G401.6 (cell line): ENCODE data around the gene CDO1.
A peak's percentile ranks its signal among the peaks of the same experiment; 100 is the strongest.

ENCODE experiments used
- FAIRE-seq: peaks from 2 replicates; lab custom pipeline; 2012; peaks lifted over from hg19 to GRCh38; lab: Jason Lieb, UNC

The CDO1 gene

DNA sequence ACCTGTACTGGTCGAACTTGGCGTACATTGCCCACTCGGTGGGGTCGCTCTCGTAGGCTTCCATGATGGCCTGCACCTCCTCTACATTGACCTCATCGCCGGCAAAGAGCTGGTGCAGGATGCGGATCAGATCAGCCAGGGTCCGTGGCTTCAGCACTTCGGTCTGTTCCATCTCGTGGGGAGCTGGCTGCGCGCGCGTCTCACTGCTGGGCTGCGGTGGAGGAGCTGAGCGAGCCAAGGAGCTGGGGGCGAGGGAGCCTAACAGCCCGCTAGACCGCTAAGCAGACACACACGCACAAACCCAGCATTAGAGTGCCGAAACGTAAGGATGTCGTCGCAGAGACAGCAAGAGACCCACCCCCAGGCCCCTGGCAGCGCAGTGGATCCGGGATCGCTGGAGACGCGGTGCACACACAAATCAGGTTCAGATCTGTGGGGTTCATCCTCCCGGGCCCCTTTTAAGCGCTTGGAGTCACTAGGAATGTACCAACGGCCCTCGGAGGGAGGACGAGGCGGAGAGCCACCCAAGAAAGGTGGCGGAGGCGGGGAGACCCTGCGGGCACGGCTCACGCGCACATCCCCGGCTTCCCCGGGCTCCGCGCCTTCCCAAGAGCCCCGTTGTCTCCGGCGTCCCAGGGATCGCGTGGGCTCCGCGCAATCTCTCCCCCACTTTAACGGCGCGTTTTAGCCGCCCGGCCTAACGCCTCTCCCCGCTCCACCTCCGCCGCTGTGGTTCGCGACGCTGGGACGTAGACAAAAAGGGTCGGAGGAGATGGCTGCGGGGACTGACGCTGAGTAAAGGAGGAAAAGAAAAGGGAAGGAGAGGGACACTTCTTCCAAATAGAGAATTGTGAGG, at the start of gene CDO1:
Gene CDO1 (minus strand): TSS at position 434 of the 856 bp plus-strand sequence. CDS start 262 bp downstream, at position 172.
- FAIRE-seq: no peak

- no peak for FAIRE-seq
These were observed 42.9 kb upstream of the CDO1 start for GRCh38 chr5:115859378-115859777.

DNA sequence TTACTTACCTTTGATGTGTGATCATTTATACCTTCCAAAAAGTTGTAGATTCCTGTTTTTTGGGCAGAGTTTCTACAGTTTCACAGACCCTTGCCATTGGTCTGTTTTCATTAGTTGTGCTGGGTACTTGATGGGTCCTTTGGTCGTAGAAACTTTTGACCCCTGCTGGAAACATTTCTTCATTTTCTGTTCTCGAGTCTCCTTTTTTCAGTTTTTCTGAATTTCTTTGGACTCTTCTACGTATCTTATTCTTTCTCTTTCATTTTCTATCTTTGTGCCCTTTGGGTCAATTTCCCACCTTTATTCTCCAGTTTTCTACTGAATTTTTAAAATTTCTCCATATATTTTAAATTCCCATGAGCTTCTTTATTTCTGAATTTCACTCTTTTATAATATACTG, 41.9 kb upstream of the CDO1 start:
- FAIRE-seq: no peak

- FAIRE-seq: no peak
These were observed 41.3 kb upstream of the CDO1 start for GRCh38 chr5:115857626-115858349.

GRCh38 chr5:115857057-115857479, 40.6 kb upstream of the CDO1 start:
- FAIRE-seq: no peak

DNA sequence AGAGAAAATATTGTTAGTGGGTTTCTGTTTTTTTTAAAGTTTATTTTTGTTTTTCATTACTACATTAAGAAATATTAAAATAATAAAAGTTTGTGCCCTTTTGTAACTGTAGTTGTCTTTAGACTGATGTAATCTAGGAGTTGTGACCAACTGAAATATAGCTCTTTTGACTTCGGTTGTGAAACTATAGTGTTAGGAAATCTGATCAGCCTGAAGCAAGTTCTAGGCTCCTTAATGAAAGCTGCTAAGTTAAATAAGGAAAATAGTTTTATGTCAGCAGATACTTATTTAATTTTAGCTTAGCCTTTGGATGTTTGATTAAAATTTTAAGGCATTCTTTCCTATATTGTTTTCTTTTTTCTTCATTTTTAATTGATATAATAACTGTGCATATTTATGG, 39.5 kb upstream of the CDO1 start:
- no peak for FAIRE-seq

DNA sequence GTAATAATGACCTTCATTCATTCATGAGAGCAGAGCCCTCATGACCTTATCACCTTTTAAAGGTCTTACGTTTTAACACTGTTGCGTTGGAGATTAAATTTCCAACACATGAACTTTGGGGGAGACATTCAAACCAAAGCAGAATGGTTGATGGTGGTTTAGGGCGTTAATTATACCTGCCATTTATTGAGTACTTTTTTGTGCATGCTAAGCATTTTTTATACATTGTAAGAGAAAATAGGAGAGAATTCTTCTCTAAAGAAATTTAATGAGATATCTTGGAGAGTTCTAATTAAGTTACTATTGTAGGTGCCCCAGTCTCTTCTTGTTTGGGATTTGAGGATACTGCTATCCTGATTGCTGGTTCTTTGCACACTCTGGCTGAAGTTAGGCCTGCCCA, 37.7 kb upstream of the CDO1 start:
- FAIRE-seq: no peak

GRCh38 chr5:115850744-115851416, 34.4 kb upstream of the CDO1 start:
- no peak for FAIRE-seq

- no peak for FAIRE-seq
These were observed 32.9 kb upstream of the CDO1 start for GRCh38 chr5:115849258-115849798.

- FAIRE-seq: no peak
These were observed 30.8 kb upstream of the CDO1 start for GRCh38 chr5:115847290-115847689.

- FAIRE-seq: no peak
These were observed 27.9 kb upstream of the CDO1 start for GRCh38 chr5:115844321-115844817.

GRCh38 chr5:115843444-115844130, 27.1 kb upstream of the CDO1 start:
- FAIRE-seq: no peak

- no peak for FAIRE-seq
These were observed 26.5 kb upstream of the CDO1 start for GRCh38 chr5:115842952-115843351.

GRCh38 chr5:115842089-115842935, 25.9 kb upstream of the CDO1 start:
- no peak for FAIRE-seq

GRCh38 chr5:115841382-115842088, 25.1 kb upstream of the CDO1 start, which contains the start of the genes AP3S1 and ATG12:
AP3S1 (plus strand) TSS chr5:115841935; CDS start chr5:115842038, 103 bp downstream.
ATG12 (minus strand) TSS chr5:115841565; CDS start chr5:115841552, 13 bp downstream.
- FAIRE-seq: peak; percentile 69

- FAIRE-seq: no peak
These were observed 24.4 kb upstream of the CDO1 start for GRCh38 chr5:115840873-115841272.

- peak; percentile 56 for FAIRE-seq
These were observed 22.5 kb upstream of the CDO1 start for GRCh38 chr5:115838885-115839518.

DNA sequence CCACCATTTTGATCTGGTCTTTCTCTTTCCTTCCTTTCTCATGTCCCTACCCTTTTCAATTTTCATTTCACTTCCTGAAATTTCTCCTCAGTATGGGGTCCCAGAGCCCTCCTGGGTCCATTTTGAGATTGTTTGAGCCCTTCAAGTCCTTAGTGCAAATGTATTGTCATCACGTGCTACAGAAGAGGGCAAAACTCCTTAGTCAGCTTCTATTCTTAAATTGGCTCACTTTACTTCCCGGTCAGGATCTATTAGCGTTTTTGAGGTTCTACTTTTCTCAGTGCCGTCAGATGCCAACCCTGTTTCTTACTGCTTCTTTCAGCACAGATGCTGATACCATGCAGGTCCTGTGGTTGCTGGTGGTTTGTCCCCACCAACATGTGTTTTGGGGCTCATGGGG, 19.0 kb upstream of the CDO1 start:
- FAIRE-seq: no peak

GRCh38 chr5:115831163-115831768, 14.8 kb upstream of the CDO1 start:
- peak; percentile 84 for FAIRE-seq
